Caco-2 (cell line): Measurements from ENCODE around the gene NELL2. TPM values are rescaled to one million over a fixed set of nuclear protein-coding genes. Genes with fewer than 3 reads are reported as not detected.

Experiments
- BruUV-seq: library from RNA; stranded (reverse); fragments of 400-500 nt; replicated peaks from 2 replicates; lab custom pipeline; 2021; lab: Mats Ljungman, UMichigan
- CTCF ChIA-PET: fragments of 300-600 bp; sonication (Branson Sonifier 250); formaldehyde crosslinking; loops from one replicate; lab custom pipeline; 2022; ENCODE audit warnings: antibody characterized with exemption; lab: Charles Lee
- POLR2A ChIA-PET: fragments of 300-600 bp; sonication (Branson Sonifier 250); formaldehyde crosslinking; loops from one replicate; lab custom pipeline; 2022; ENCODE audit warnings: antibody characterized with exemption; lab: Charles Lee
- DNase-seq, 2 experiments: peaks; one replicate each; pipeline versions ENCODE4 v3.0.0 to v3.0.0-alpha.2; 2020 to 2022
- H3K27me3 ChIP-seq: replicated peaks from 2 replicates; pipeline ENCODE4 v1.6.0; 2011; ENCODE audit warnings: low read length; ENCODE audit not compliant: control insufficient read depth, insufficient read depth
- H3K36me3 ChIP-seq: 2 replicates; pipeline ENCODE4 v1.5.1; 2011; ENCODE audit warnings: low read length; ENCODE audit not compliant: control insufficient read depth, insufficient read depth
- H3K4me1 ChIP-seq: fragments of 250-450 bp; sonication (Bioruptor Pico); 2 replicates; pipeline ENCODE4 v1.5.1; 2020; ENCODE audit warnings: mild to moderate bottlenecking
- H3K4me3 ChIP-seq: 2 replicates; pipeline ENCODE4 v1.5.1; 2011; ENCODE audit warnings: low read depth, mild to moderate bottlenecking, control low read depth, low read length
- H3K9me3 ChIP-seq: fragments of 250-450 bp; sonication (Bioruptor Pico); 2 replicates; pipeline ENCODE4 v1.5.1; 2020; ENCODE audit warnings: mild to moderate bottlenecking, moderate library complexity
- H3K27ac Mint-ChIP-seq: one replicate; pipeline ENCODE4 v1.8.0; 2022; ENCODE audit warnings: mixed read lengths; ENCODE audit not compliant: unreplicated experiment
- H3K27me3 Mint-ChIP-seq: one replicate; pipeline ENCODE4 v1.8.0; 2022; ENCODE audit warnings: mixed read lengths; ENCODE audit not compliant: insufficient read depth, unreplicated experiment
- H3K36me3 Mint-ChIP-seq: one replicate; pipeline ENCODE4 v1.8.0; 2022; ENCODE audit warnings: mild to moderate bottlenecking, mixed read lengths; ENCODE audit not compliant: insufficient read depth, unreplicated experiment
- H3K4me1 Mint-ChIP-seq: one replicate; pipeline ENCODE4 v1.8.0; 2022; ENCODE audit warnings: low read depth, mixed read lengths; ENCODE audit not compliant: unreplicated experiment
- H3K4me3 Mint-ChIP-seq: one replicate; pipeline ENCODE4 v1.8.0; 2022; ENCODE audit warnings: mild to moderate bottlenecking, moderate library complexity, mixed read lengths; ENCODE audit not compliant: unreplicated experiment
- H3K9me3 Mint-ChIP-seq: one replicate; pipeline ENCODE4 v1.8.0; 2022; ENCODE audit warnings: mixed read lengths; ENCODE audit not compliant: unreplicated experiment
- intact Hi-C: fragments of 100-400 bp; cut with micrococcal nuclease; formaldehyde crosslinking; loops from one replicate; pipeline ENCODE4 v1.10.0; 2022; ENCODE audit not compliant: unreplicated experiment
- total RNA-seq: library from RNA; stranded (reverse); gene quantifications from 2 replicates; pipeline ENCODE4 v1.2.3, GENCODE V29; 2022
- TF ChIP-seq, protein P1 (sequence below), 2 experiments: fragments of 200-600 bp in 1 of 2; IDR thresholded peaks; 1 replicate in 1 of 2; 2 replicates in 1 of 2; pipeline versions ENCODE4 v1.5.1 to v1.8.0; 2011 to 2022; ENCODE audit warnings: antibody characterized with exemption in 1 of 2, control low read depth in 1 of 2, inconsistent platforms in 1 of 2, low read depth in 1 of 2, low read length in 1 of 2, mild to moderate bottlenecking in 1 of 2, moderate library complexity in 1 of 2; ENCODE audit not compliant: insufficient read depth in 1 of 2, severe bottlenecking in 1 of 2, unreplicated experiment in 1 of 2

The NELL2 gene
- total RNA-seq, 1 experiment from 2014 or later: 0.70 TPM

DNA sequence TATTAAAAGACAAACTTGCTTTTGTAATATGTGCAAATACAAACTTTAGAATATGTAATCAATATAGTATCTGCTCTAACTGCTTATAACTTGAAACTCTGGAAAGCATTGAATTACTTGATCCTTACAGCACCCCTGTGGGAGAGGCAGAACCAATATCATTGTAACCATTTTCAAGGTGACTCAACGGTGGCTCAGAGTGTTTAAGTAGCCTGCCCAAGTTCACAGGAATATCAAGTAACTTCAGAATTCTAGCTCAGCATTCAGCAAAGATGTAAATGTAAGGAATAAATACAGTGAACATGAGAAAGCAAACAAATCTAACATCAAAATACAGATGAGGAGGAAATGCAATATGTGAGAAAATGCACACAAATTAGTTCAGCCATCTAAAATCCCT lies 264.6 kb downstream of the NELL2 start:
- no peaks in the 10 kb centered on the region for H3K9me3 Mint-ChIP-seq
- no peak overlapping the region for H3K4me3 Mint-ChIP-seq
- no peaks in the 10 kb centered on the region for H3K4me1 Mint-ChIP-seq
- peaks cover 7% of the 10 kb centered on the region for H3K27me3 Mint-ChIP-seq
- DNase-seq: no peak
- intact Hi-C loops: no loop called here
- H3K36me3 Mint-ChIP-seq: no peaks in the 10 kb centered on the region
- BruUV-seq: no TSS peak
- H3K27ac Mint-ChIP-seq: no peak overlapping the region
- no peaks in the 10 kb centered on the region for H3K27me3 ChIP-seq
- POLR2A ChIA-PET: no interaction called here
- H3K4me1 ChIP-seq: no peaks in the 10 kb centered on the region
- no peak overlapping the region for H3K4me3 ChIP-seq
- CTCF ChIA-PET: no interaction called here
- H3K9me3 ChIP-seq: no peaks in the 10 kb centered on the region
- TF ChIP-seq, protein P1, sequence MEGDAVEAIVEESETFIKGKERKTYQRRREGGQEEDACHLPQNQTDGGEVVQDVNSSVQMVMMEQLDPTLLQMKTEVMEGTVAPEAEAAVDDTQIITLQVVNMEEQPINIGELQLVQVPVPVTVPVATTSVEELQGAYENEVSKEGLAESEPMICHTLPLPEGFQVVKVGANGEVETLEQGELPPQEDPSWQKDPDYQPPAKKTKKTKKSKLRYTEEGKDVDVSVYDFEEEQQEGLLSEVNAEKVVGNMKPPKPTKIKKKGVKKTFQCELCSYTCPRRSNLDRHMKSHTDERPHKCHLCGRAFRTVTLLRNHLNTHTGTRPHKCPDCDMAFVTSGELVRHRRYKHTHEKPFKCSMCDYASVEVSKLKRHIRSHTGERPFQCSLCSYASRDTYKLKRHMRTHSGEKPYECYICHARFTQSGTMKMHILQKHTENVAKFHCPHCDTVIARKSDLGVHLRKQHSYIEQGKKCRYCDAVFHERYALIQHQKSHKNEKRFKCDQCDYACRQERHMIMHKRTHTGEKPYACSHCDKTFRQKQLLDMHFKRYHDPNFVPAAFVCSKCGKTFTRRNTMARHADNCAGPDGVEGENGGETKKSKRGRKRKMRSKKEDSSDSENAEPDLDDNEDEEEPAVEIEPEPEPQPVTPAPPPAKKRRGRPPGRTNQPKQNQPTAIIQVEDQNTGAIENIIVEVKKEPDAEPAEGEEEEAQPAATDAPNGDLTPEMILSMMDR (IDR thresholded peaks at IDR 0.05; ENCODE audit: insufficient read depth in 1 of 2, low read depth in 1 of 2, low read length in 1 of 2, severe bottlenecking in 1 of 2, unreplicated experiment in 1 of 2): no peak
- no peaks in the 10 kb centered on the region for H3K36me3 ChIP-seq

DNA sequence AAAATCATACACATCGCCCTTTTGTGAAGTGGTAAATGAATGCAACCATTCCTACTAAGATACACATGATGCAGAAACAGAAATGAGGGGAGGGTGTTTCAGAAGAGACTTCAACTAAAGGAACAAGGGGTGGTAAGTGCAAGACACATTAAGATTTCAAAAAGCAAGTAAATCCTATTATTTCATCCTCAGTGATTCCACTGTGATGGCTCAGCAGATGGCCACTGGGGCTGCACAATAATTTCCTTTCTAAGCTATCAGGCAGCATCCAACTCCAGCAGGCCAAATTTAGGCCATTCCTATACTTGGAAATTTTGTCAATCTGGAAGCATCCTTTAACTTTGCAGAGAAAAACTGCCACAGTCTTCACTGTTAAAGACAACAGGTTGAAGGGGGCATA lies 272.4 kb downstream of the NELL2 start:
- Mint-ChIP-seq H3K4me1 (no peaks in the 10 kb centered on the region), H3K27ac (no peak overlapping the region), H3K27me3 (peaks cover 2% of the 10 kb centered on the region), H3K9me3 (no peaks in the 10 kb centered on the region), H3K4me3 (no peak overlapping the region), H3K36me3 (no peaks in the 10 kb centered on the region)
- no peak for DNase-seq
- Histone ChIP-seq H3K4me3 (no peak overlapping the region), H3K9me3 (no peaks in the 10 kb centered on the region), H3K4me1 (no peaks in the 10 kb centered on the region), H3K27me3 (no peaks in the 10 kb centered on the region), H3K36me3 (no peaks in the 10 kb centered on the region)
- TF ChIP-seq, protein P1 (IDR thresholded peaks at IDR 0.05; ENCODE audit: insufficient read depth in 1 of 2, low read depth in 1 of 2, low read length in 1 of 2, severe bottlenecking in 1 of 2, unreplicated experiment in 1 of 2): no peak
- ChIA-PET CTCF (no interaction called here), POLR2A (no interaction called here)
- intact Hi-C loops: no loop called here
- no TSS peak for BruUV-seq

DNA sequence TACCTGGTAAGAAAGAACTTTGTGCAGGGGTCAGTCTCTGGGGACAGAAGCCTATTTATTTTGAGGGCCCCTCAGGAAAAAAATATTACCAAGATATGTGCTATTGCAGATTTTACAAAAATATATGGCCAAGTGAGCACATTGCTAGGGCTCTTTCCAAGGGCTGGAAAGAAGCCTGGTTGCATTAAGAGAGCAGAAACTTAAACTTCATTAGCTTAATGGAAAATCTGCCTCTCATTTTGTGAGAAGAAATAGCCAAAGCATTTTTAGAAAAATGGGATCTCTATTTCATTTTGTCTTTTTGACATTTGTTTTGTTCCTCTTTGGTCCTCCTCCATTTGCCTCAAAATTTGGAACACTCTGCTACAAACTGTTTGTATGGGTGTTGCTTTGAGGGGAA lies 283.5 kb downstream of the NELL2 start:
- Histone ChIP-seq H3K4me1 (no peaks in the 10 kb centered on the region), H3K36me3 (no peaks in the 10 kb centered on the region), H3K9me3 (no peaks in the 10 kb centered on the region), H3K27me3 (no peaks in the 10 kb centered on the region), H3K4me3 (no peak overlapping the region)
- Mint-ChIP-seq H3K4me3 (no peak overlapping the region), H3K36me3 (no peaks in the 10 kb centered on the region), H3K9me3 (no peaks in the 10 kb centered on the region), H3K4me1 (no peaks in the 10 kb centered on the region), H3K27ac (no peak overlapping the region), H3K27me3 (peaks cover 13% of the 10 kb centered on the region)
- DNase-seq: no peak
- ChIA-PET POLR2A (no interaction called here), CTCF (no interaction called here)
- intact Hi-C loops: no loop called here
- TF ChIP-seq, protein P1 (IDR thresholded peaks at IDR 0.05; ENCODE audit: insufficient read depth in 1 of 2, low read depth in 1 of 2, low read length in 1 of 2, severe bottlenecking in 1 of 2, unreplicated experiment in 1 of 2): no peak
- BruUV-seq: no TSS peak
